Stimulated activated CD4-positive, alpha-beta T cell treated with anti-CD3 and anti-CD28 coated beads, Interleukin-15, amount 100 ng/mL, for 1 hour (primary cell): ENCODE measurements around the gene PRRX2.
"Not testable (repeated sequence)": the region's sequence is repeated elsewhere in the genome, so short reads cannot be mapped to it uniquely, and the experiment has no call there.

Experiments used
- DNase-seq, 2 donors: peaks; one replicate each; pipeline ENCODE4 v3.0.0-alpha.2; 2020; ENCODE audit warnings: low read depth in 1 of 2, low spot score in 1 of 2

The PRRX2 gene

GRCh38 chr9:129636343-129636742, 29.1 kb upstream of the PRRX2 start:
- DNase-seq: not testable (repeated sequence)

GRCh38 chr9:129637102-129637501, 28.3 kb upstream of the PRRX2 start:
- no peak for DNase-seq

GRCh38 chr9:129637673-129638439, 27.6 kb upstream of the PRRX2 start:
- no peak for DNase-seq

DNA sequence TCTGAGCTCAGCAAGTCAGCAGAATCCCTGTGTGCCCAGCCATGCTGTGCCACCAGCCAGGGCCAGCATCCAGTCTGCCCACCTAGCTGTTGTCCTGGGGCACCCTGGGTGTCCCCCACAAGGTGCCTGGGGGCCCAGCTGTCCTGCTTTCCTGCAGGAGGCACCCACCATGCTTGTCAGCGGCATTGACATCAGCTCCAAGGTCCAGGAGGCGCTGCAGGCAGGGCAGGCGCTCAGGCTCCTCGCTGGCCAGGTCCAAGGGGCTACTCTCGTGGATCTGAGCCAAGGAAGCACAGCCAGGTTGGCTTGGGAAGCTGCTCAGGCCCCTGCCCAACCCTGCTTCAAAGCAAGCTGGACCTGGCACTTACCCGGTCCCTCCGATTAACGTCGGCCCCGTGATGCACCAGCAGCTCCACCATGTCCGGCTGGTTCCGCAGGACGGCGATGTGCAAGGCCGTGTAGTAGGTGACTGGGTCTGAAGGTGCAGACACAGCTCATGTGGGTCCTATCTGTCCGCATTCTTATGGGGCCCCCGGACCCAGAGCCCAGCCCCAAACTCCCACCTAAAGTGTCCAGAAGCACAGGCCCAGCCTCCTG, 26.3 kb upstream of the PRRX2 start:
- no peak for DNase-seq

DNA sequence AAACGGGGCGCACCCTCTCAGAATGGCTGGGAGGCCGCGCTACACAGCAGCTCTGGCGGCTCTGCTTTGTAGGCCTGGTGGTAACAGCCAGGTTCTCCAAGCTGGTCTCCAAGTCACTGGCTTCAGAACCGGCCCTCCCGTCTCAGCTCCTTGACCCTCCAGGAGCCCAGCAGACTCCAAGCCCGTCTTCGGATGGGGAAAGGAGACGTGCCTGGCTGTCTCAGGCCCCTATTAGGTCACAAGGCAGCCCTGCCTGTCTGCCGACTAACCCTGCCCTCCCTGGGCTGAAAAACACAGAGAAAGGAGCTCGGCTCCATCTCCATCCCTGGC, 25.7 kb upstream of the PRRX2 start:
- DNase-seq: no peak

DNA sequence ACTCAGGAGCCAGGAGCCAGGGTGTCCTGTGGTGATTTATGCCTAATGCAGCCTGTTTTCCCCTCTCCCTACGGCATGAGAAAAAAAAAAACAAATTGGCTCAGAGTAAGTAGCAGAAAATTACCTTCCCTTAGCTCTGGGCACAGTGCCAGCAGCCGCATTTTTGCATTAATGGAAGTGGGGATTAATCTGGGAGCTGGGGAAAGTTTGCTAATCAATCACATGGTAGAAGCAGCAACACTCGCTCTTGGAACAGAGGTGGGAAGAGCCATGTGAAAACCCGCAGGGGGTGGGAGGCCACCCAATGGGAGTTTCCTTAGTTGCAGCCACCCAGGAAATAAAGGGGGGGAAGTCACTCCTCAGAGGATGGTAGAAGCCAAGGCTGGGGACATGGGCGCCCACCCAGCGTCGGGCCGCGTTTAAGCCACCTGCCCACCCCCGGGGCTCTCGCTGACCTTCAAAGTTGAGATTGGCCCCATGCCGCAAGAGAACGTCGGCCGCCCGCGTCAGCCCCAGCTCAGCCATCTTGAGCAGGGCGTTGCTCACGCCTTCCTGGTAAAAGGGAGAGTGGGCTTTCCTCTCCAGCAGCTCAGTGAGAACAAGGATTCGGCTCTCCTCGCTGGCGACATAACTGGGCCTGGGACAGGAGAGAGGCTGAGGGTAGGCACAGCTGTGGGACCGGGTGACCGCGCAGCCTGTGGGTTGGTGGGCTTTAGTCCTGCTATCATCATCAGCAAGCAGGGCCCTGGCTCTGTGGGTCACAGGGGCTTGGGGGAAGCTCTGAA, 25.2 kb upstream of the PRRX2 start:
- DNase-seq: no peak

DNA sequence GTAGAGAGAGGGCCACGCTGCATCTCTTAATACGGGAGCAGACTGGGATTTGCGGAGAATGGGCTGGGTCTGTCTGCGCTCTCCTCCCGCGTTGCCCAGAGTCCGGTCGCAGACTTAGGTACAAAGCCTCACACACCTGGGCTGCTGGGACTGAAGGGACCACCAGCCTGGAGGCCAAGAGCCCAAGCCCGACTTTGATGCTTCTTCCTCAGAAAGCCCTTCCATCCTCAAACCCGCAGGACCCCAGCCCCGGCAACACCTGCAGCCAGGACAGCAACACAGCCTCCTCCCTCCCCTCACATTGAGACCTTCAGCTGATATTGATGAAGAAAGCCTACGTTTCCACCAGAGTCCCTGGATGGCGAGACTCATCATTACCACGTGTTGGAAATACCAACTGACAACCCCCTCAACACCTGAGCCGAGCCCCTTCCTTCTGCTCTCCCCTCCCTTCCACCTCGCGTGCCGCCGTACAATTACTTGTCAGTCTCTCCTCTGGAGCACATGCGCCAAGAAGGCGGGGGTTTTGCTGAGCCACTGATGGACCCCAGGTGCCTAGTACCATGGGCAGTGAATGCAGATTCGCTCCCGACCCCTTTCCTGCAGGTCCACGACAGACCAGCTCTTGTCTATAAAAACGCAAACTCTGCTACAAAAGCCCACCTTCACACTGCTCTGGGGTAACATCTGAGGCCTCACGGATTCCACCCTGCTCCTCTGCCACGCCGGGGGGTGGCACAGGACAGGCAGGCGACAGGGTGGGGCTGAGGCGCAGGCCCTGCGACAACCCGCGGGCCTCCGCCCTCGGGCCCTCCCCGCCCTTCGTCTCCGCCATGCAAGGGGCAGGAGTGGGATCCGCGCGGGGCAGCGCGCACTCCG, 24.3 kb upstream of the PRRX2 start:
- DNase-seq: no peak

GRCh38 chr9:129641750-129642585, 23.5 kb upstream of the PRRX2 start, which contains the start of gene ASB6:
Gene ASB6, minus strand, starts transcription at chr9:129642151. Its CDS starts 152 bp downstream, at chr9:129641999.
- peak; percentile 87 to 95 for DNase-seq

DNA sequence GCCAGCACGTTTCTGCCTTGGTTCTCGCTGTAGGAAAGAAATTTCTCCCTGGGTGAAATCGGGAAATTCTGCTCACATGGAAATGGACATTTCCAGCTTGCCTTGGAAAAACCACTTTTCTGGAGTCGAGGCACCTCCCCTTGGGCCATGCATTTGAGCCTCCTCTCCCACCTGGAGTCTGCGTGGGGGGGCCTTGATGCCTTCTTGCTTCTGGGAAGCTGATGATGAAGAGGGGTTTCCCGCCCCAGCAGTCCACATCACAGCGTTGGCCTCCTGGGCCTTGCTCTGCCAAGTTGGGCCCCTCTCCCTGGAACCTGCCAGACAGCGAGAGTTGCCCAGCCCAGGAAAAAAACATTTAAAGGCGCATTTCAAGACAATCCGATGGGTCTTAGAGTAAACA, 21.7 kb upstream of the PRRX2 start:
- no peak for DNase-seq

DNA sequence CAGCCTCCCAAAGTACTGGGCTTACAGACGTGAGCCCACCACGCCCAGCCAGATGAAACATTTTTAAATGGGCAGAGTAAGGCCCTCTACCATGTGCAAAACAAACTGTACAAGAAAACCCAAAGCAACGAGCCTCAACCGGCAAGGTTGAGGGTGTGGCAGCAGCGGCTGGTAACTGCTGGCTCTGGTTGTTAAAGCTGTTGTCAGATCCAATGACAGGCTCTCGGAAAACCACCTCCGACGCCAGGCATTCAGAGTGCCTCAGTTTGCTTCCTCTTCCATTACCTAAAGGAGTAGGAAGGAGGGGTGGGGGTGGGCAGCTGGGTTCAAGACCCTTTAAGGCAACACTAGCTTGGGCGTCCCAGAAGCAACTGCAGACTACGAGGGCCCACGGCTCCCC, 21.1 kb upstream of the PRRX2 start:
- DNase-seq: no peak

- no peak for DNase-seq
Measured at GRCh38 chr9:129644902-129645301, 20.5 kb upstream of the PRRX2 start.

DNA sequence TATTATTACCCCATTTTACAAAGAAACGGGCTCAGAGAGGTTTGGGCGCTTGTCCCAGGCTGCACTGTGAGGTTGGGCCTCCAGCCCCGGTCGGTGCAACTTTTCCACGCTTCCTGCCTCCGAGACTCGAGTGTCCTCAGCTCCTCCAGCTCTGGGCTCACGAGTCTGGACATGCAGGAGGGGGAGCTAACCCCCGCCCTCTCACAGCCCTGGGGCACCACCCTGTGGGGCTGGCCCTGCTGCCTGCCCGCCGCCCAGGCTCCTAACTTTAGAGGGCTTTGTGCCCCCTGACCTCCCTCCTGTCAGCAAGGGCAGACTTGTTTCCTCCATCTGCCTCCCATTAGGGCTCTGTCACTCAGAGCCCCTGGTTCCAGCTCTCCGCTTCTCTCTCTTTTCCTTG, 19.2 kb upstream of the PRRX2 start:
- no peak for DNase-seq

DNA sequence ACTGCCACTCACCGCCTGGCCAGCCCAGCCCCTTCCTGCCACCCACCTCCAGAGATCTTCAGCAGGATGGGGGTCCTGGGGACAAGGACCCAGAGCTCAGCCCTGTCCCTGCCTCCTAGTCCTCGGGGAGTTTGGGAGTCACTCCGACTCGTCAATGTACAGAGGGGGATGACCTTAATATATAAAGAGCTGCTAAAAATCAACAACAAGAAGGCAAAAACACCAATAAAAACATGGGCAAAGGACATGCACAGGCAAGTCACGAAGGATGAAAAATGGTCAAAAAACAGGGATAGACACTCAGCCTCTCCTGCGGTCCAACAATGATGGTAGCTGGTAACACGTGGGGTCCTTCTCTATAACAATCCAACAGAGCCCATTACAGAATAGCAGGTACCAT, 18.8 kb upstream of the PRRX2 start:
- DNase-seq: no peak

DNA sequence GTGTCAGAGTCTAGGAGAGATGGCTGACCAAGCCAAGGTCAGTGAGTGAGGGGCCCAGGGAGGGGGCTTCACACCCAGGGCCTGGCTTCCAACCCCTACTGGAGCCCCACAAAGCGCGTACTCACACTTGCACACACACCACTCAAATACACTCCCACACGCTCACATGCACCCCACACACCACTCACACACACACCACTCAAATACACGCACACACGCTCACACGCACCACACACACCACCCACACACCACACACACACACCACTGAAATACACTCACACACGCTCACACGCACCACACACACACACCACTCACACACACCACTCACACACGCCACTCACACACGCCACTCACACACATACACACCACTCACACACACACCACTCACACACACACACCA, 17.8 kb upstream of the PRRX2 start:
- no peak for DNase-seq

DNA sequence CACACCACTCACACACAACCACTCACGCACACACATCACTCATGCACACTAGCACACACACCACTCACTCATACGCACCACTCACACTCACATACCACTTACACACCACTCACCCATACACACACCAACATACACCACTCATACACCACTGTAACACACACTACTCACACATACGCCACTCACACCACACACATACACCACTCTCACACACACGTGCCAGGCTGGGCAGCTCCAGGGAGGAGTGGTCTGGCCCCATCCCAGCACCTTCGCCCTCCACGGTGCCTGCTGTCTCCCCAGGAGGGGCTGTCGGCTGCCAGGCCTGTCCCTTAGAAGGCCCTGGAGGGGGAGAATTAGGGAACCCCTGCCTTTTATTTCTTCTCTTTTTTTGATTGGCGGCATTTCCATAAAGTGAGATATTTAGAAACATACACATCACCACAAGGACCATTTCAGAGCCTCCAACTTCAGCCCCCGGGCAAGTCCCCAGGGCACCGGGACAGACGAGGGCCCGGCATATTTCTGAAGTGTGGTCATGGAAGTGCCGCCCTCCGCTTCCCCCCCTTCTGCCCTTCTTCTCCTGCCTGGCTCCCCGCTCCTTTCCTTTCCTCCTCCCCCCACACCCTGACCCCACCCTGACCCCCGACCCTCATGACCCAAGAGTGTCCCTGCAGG, 17.2 kb upstream of the PRRX2 start:
- DNase-seq: no peak

- no peak for DNase-seq
Measured at GRCh38 chr9:129648764-129649115, 16.7 kb upstream of the PRRX2 start.

DNA sequence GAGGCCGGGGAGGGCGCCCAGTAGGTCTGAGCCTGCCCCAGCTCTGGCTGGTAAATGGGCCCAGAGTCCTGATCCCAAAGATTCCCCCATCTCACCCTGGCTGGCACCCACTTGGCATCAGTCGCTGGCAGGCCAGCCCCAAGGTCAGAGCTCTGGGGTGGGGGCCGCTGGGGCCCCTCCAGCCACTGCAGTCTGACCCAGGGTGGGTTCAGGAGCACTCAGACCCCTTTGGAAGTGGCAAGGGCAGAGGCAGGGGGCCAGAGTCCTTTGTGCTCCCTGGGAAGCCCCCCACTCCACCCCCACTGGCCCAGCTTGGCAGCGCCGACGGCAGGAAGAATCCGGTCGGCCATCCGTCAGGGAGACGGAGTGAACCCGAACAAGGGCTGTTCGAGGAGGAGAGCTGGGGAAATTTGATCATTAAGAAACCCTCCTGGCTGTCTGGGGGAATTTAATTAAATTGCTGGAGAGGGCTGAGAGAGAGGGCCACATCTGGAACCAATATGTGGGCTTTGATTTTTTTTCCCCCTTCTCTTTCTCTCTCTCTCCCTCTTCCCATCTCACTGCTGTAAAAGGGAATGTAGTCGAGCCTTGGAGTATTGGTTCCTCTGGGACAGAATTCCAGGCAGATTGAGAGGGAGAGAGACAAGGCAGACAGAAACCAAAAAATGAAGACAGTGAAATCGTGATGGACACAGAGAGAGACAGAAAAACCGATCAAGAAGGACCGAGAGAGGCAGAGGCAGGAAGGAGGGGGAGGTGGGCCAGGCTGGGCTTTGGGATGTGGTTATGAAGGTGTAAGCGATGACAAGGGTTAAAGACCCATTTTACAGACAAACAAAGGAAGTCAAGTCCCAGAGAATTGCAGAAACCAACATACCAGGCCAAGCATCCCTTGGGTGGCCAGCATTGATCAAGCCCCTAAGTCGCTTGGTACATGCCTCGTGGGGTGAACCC, 15.4 kb upstream of the PRRX2 start:
- no peak for DNase-seq

DNA sequence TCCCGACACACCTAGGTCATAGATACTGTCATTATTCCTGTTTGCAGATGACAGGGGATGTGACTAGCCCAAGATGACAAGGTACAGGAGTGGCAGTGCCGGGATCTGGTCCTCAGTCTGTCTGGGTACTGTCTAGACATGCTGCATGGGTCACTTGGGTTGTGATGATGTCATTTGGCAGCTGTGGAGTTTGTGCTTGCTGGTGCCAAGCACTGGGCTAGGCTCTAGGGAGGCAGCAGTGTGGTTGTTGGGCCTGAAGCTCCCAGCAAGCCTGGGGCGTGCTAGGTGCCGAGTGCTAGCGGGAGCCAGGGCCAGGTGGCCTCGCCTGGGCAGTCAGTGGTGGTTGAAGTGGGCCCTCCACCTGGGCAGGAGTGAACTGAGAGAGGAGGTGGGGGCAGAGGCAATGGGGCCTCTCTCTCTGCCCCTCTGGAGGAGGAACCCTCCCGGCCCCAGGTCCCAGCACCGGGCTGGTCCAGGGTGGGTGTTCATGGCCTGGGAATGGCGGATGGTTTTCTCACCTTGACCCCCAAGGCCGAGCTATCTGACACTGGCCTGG, 14.7 kb upstream of the PRRX2 start:
- DNase-seq: no peak
